ENCODE measurements around the gene EHMT1. TPM values are rescaled to one million over a fixed set of nuclear protein-coding genes. Genes with fewer than 3 reads are reported as not detected.
"Not testable (repeated sequence)": the region's sequence is repeated elsewhere in the genome, so short reads cannot be mapped to it uniquely, and the experiment has no call there.

The EHMT1 gene
- polyA plus RNA-seq, 1 of the 3 experiments (the other 2 are of a cell fraction), result 39.5 TPM

DNA sequence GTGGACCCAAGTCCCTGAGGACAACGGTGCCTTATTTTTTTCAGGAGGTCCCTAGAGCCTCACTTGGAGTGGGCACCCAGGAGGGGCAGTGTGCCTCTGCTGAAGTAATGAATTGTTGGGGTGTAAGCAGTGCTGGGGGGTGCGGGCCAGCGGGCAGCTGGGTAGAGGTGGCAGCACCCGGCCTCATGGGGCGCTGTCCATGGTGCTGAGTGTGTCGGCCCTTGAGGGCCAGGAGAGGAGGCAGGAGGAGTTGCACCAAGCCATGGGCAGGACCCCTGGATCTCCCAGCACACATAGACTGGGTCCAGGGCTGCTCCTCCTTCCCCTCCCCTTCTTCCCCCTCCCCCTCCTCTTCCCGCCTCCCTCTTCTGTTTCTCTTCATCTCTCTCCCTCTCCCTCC, 265.7 kb downstream of the EHMT1 start:
- H2AFZ ChIP-seq (ENCODE audit: low read depth); H3K36me3 ChIP-seq (replicated peaks in 1 of 2; ENCODE audit: control insufficient read depth in 1 of 2, insufficient read depth in 2 of 2, low read length in 1 of 2); H3F3A ChIP-seq (replicated peaks; ENCODE audit: insufficient read depth); DNase-seq; H3K4me2 ChIP-seq; H3K9ac ChIP-seq; H3K9me3 ChIP-seq; H3K79me2 ChIP-seq (ENCODE audit: insufficient read depth); H4K20me1 ChIP-seq (ENCODE audit: insufficient read depth); POLR2A ChIA-PET; H3K27me3 ChIP-seq (ENCODE audit: insufficient read depth); CTCF ChIA-PET; H3K4me3 ChIP-seq (ENCODE audit: low read depth in 2 of 2, low read length in 1 of 2); H3K27ac ChIP-seq (ENCODE audit: low read depth in 2 of 2, low read length in 1 of 2); H3K4me1 ChIP-seq (ENCODE audit: control insufficient read depth in 1 of 2, insufficient read depth in 2 of 2, low read depth in 1 of 2, low read length in 1 of 2); H3K9me2 ChIP-seq: not testable (repeated sequence)
- 44% methylated on average over 4 of the region's 7 CpGs for WGBS (ENCODE audit: low lambda C conversion rate)
- TF ChIP-seq, protein P1, sequence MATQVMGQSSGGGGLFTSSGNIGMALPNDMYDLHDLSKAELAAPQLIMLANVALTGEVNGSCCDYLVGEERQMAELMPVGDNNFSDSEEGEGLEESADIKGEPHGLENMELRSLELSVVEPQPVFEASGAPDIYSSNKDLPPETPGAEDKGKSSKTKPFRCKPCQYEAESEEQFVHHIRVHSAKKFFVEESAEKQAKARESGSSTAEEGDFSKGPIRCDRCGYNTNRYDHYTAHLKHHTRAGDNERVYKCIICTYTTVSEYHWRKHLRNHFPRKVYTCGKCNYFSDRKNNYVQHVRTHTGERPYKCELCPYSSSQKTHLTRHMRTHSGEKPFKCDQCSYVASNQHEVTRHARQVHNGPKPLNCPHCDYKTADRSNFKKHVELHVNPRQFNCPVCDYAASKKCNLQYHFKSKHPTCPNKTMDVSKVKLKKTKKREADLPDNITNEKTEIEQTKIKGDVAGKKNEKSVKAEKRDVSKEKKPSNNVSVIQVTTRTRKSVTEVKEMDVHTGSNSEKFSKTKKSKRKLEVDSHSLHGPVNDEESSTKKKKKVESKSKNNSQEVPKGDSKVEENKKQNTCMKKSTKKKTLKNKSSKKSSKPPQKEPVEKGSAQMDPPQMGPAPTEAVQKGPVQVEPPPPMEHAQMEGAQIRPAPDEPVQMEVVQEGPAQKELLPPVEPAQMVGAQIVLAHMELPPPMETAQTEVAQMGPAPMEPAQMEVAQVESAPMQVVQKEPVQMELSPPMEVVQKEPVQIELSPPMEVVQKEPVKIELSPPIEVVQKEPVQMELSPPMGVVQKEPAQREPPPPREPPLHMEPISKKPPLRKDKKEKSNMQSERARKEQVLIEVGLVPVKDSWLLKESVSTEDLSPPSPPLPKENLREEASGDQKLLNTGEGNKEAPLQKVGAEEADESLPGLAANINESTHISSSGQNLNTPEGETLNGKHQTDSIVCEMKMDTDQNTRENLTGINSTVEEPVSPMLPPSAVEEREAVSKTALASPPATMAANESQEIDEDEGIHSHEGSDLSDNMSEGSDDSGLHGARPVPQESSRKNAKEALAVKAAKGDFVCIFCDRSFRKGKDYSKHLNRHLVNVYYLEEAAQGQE (IDR thresholded peaks at IDR 0.05; ENCODE audit: low read depth, low read length), result peak; percentile 52; the same call in 1 of the 2 replicates

DNA sequence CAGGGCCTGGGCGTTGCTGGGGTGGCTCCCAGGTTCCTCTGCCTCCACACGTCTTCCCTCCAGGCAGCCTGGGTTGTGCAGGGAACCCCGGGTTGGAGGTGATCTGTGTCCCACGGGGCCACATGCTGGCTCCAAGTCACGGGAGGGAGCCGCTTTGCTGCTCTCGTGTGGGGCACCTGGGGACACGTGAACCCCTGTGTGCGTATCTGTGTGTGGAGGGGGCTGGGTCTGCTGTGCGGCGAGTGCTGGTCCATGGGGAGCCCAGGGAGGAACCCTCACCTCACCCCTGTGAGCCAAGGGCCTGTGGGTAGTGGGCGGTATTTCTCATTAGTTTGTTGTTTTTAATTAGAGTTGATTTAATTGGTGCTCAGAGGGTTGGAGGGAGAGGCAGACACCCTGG, 266.3 kb downstream of the EHMT1 start:
- H3K4me3 ChIP-seq (ENCODE audit: low read depth in 2 of 2, low read length in 1 of 2); CTCF ChIA-PET; H3F3A ChIP-seq (replicated peaks; ENCODE audit: insufficient read depth); H3K79me2 ChIP-seq (ENCODE audit: insufficient read depth); H3K4me1 ChIP-seq (ENCODE audit: control insufficient read depth in 1 of 2, insufficient read depth in 2 of 2, low read depth in 1 of 2, low read length in 1 of 2); H4K20me1 ChIP-seq (ENCODE audit: insufficient read depth); H2AFZ ChIP-seq (ENCODE audit: low read depth); H3K9me3 ChIP-seq; POLR2A ChIA-PET; H3K9me2 ChIP-seq; DNase-seq; H3K36me3 ChIP-seq (replicated peaks in 1 of 2; ENCODE audit: control insufficient read depth in 1 of 2, insufficient read depth in 2 of 2, low read length in 1 of 2); H3K27ac ChIP-seq (ENCODE audit: low read depth in 2 of 2, low read length in 1 of 2); H3K27me3 ChIP-seq (ENCODE audit: insufficient read depth); H3K4me2 ChIP-seq; H3K9ac ChIP-seq: not testable (repeated sequence)
- 64% methylated on average over 6 of the region's 12 CpGs for WGBS (ENCODE audit: low lambda C conversion rate)

Small RNAs within 50 kb of the gene (small RNA-seq; reads per million reads assigned to genes)
- 0 reads per million in 7 experiments for gene MIR602
- 0 reads per million in 7 experiments for gene RF00017

Other genes with a start within 250 kb of the EHMT1 start
- gene EXD3, start 195.8 kb upstream of the EHMT1 start, polyA plus RNA-seq (2012; rRNA removed), result 11.5 and 14.2 TPM in 2 replicates
- gene NOXA1, start 195.6 kb upstream of the EHMT1 start, polyA plus RNA-seq (2012; rRNA removed), result 0.39 and 0.67 TPM in 2 replicates
- gene ENTPD8, start 177.6 kb upstream of the EHMT1 start, polyA plus RNA-seq (2012; rRNA removed), result 0.18 and 0.30 TPM in 2 replicates
- gene NSMF, start 159.7 kb upstream of the EHMT1 start, polyA plus RNA-seq (2012; rRNA removed), result 58.6 and 58.8 TPM in 2 replicates
- gene PNPLA7, start 68.6 kb upstream of the EHMT1 start, polyA plus RNA-seq (2012; rRNA removed), result 0.88 and 0.99 TPM in 2 replicates
- gene MRPL41, start 67.1 kb upstream of the EHMT1 start, polyA plus RNA-seq (2012; rRNA removed), result 39.4 and 58.9 TPM in 2 replicates
- 59.9 and 84.3 TPM in 2 replicates for gene DPH7, start 40.1 kb upstream of the EHMT1 start, polyA plus RNA-seq (2012; rRNA removed)
- 39.3 and 43.1 TPM in 2 replicates for gene ZMYND19, start 28.5 kb upstream of the EHMT1 start, polyA plus RNA-seq (2012; rRNA removed)
- gene ARRDC1, start 13.3 kb upstream of the EHMT1 start, polyA plus RNA-seq (2012; rRNA removed), result 49.7 and 54.8 TPM in 2 replicates